Spinal cord (tissue), 10 donors: ENCODE measurements around the gene SOHLH2. TPM values are rescaled to one million over a fixed set of nuclear protein-coding genes. Genes with fewer than 3 reads are reported as not detected.

Experiments used
- DNase-seq, 6 donors: peaks; one replicate each; pipeline versions ENCODE4 v3.0.0 to v3.0.0-alpha.2; 2013 to 2015; ENCODE audit warnings: low spot score in 6 of 6, low read depth in 4 of 6
- H3K27ac ChIP-seq: one replicate; pipeline ENCODE4 v1.5.1; 2013; ENCODE audit warnings: low read depth, low read length, control low read depth
- H3K27me3 ChIP-seq: one replicate; pipeline ENCODE4 v1.6.1; 2013; ENCODE audit warnings: low read length; ENCODE audit not compliant: control insufficient read depth, insufficient read depth
- H3K36me3 ChIP-seq: one replicate; pipeline ENCODE4 v1.6.1; 2013; ENCODE audit warnings: low read length; ENCODE audit not compliant: control insufficient read depth, insufficient read depth
- H3K4me1 ChIP-seq: one replicate; pipeline ENCODE4 v1.6.1; 2013; ENCODE audit warnings: low read length; ENCODE audit not compliant: control insufficient read depth, insufficient read depth
- H3K4me3 ChIP-seq: one replicate; pipeline ENCODE4 v1.5.1; 2013; ENCODE audit warnings: low read depth, low read length, control low read depth
- H3K9me3 ChIP-seq: one replicate; pipeline ENCODE4 v1.6.1; 2013; ENCODE audit warnings: low read length; ENCODE audit not compliant: control insufficient read depth, insufficient read depth
- WGBS: methylation state at CpG from one replicate; pipeline ENCODE4 v1.1.5; 2013; ENCODE audit warnings: missing lambda C conversion rate; ENCODE audit not compliant: insufficient coverage; 5-methylcytosine and 5-hydroxymethylcytosine counted together
- polyA plus RNA-seq, 2 donors: library from polyadenylated mRNA; unstranded; fragments of 120-200 nt; gene quantifications; one replicate each; pipeline ENCODE4 v1.2.1, GENCODE V29; 2013; ENCODE audit not compliant: insufficient read length in 2 of 2
- total RNA-seq, 2 donors: library from RNA; depleted of rRNA in 1 of 2; stranded (reverse); fragments of 120-200 nt in 1 of 2; fragments of >200 nt in 1 of 2; gene quantifications; one replicate each; pipeline versions ENCODE4 v1.2.3 to v1.2.4, GENCODE V29; 2013 to 2014
- donor health status: healthy.

Gene SOHLH2
- total and polyA plus RNA-seq, 4 donors, result 0.40 to 3.2 (median 2.2) TPM

- DNase-seq, result peak in 2 of 6 donors; percentile 83 to 85
- Histone ChIP-seq H3K36me3 (no peaks in the 10 kb centered on the region), H3K27me3 (no peaks in the 10 kb centered on the region), H3K9me3 (no peaks in the 10 kb centered on the region), H3K27ac (peak overlapping the region; percentile 37), H3K4me3 (no peak overlapping the region), H3K4me1 (peaks cover 8% of the 10 kb centered on the region)
- 39% methylated on average over 6 of the region's 6 CpGs for WGBS
Measured at GRCh38 chr13:36163286-36163685, 51.1 kb downstream of the SOHLH2 start.

GRCh38 chr13:36160297-36160696 is 54.1 kb downstream of the SOHLH2 start:
- H3K9me3 ChIP-seq, result no peaks in the 10 kb centered on the region
- 93% methylated on average over 4 of the region's 4 CpGs for WGBS
- H3K27me3 ChIP-seq, result no peaks in the 10 kb centered on the region
- peaks cover 8% of the 10 kb centered on the region for H3K4me1 ChIP-seq
- H3K36me3 ChIP-seq, result no peaks in the 10 kb centered on the region
- H3K4me3 ChIP-seq, result no peak overlapping the region
- no peak overlapping the region for H3K27ac ChIP-seq
- DNase-seq, result no peak

- no peak for DNase-seq
- peaks cover 14% of the 10 kb centered on the region for H3K4me1 ChIP-seq
- H3K4me3 ChIP-seq, result no peak overlapping the region
- H3K9me3 ChIP-seq, result no peaks in the 10 kb centered on the region
- H3K27me3 ChIP-seq, result no peaks in the 10 kb centered on the region
- H3K36me3 ChIP-seq, result no peaks in the 10 kb centered on the region
- no CpG with 5 or more reads among the region's 4 CpGs for WGBS
- H3K27ac ChIP-seq, result no peak overlapping the region
Measured at GRCh38 chr13:36158611-36159010, 55.7 kb downstream of the SOHLH2 start.

- DNase-seq, result no peak
- no peaks in the 10 kb centered on the region for H3K27me3 ChIP-seq
- peaks cover 9% of the 10 kb centered on the region for H3K4me1 ChIP-seq
- no CpG with 5 or more reads among the region's 1 CpG for WGBS
- no peaks in the 10 kb centered on the region for H3K36me3 ChIP-seq
- H3K27ac ChIP-seq, result no peak overlapping the region
- H3K4me3 ChIP-seq, result no peak overlapping the region
- no peaks in the 10 kb centered on the region for H3K9me3 ChIP-seq
Measured at GRCh38 chr13:36157480-36157879, 56.9 kb downstream of the SOHLH2 start.

- H3K4me1 ChIP-seq, result peaks cover 9% of the 10 kb centered on the region
- DNase-seq, result peak in 3 of 6 donors; percentile 6 to 66 (median 46)
- no peaks in the 10 kb centered on the region for H3K36me3 ChIP-seq
- H3K9me3 ChIP-seq, result no peaks in the 10 kb centered on the region
- WGBS, result 3% methylated on average over 29 of the region's 35 CpGs
- no peak overlapping the region for H3K27ac ChIP-seq
- H3K4me3 ChIP-seq, result peak overlapping the region; percentile 35
- H3K27me3 ChIP-seq, result no peaks in the 10 kb centered on the region
Measured at GRCh38 chr13:36154567-36155291, 59.6 kb downstream of the SOHLH2 start.

- DNase-seq, result no peak
- no peaks in the 10 kb centered on the region for H3K27me3 ChIP-seq
- no peaks in the 10 kb centered on the region for H3K9me3 ChIP-seq
- no peaks in the 10 kb centered on the region for H3K36me3 ChIP-seq
- H3K4me3 ChIP-seq, result no peak overlapping the region
- 100% methylated on average over 1 of the region's 1 CpG for WGBS
- H3K4me1 ChIP-seq, result peaks cover 9% of the 10 kb centered on the region
- no peak overlapping the region for H3K27ac ChIP-seq
Measured at GRCh38 chr13:36151591-36151990, 62.8 kb downstream of the SOHLH2 start.

- Histone ChIP-seq H3K4me3 (no peak overlapping the region), H3K4me1 (no peaks in the 10 kb centered on the region), H3K27me3 (no peaks in the 10 kb centered on the region), H3K36me3 (no peaks in the 10 kb centered on the region), H3K27ac (no peak overlapping the region), H3K9me3 (no peaks in the 10 kb centered on the region)
- no peak for DNase-seq
- no CpG with 5 or more reads among the region's 1 CpG for WGBS
Measured at GRCh38 chr13:36148446-36148845, 65.9 kb downstream of the SOHLH2 start.

- 57% methylated on average over 1 of the region's 3 CpGs for WGBS
- Histone ChIP-seq H3K9me3 (no peaks in the 10 kb centered on the region), H3K36me3 (no peaks in the 10 kb centered on the region), H3K4me3 (no peak overlapping the region), H3K4me1 (no peaks in the 10 kb centered on the region), H3K27me3 (no peaks in the 10 kb centered on the region), H3K27ac (no peak overlapping the region)
- no peak for DNase-seq
Measured at GRCh38 chr13:36147330-36147729, 67.0 kb downstream of the SOHLH2 start.

GRCh38 chr13:36146511-36147269 is 67.7 kb downstream of the SOHLH2 start:
- no CpG with 5 or more reads among the region's 4 CpGs for WGBS
- H3K4me3 ChIP-seq, result no peak overlapping the region
- no peaks in the 10 kb centered on the region for H3K4me1 ChIP-seq
- H3K27me3 ChIP-seq, result no peaks in the 10 kb centered on the region
- H3K36me3 ChIP-seq, result no peaks in the 10 kb centered on the region
- no peaks in the 10 kb centered on the region for H3K9me3 ChIP-seq
- H3K27ac ChIP-seq, result no peak overlapping the region
- no peak for DNase-seq

GRCh38 chr13:36143738-36144137 is 70.6 kb downstream of the SOHLH2 start:
- Histone ChIP-seq H3K4me1 (no peaks in the 10 kb centered on the region), H3K27me3 (no peaks in the 10 kb centered on the region), H3K4me3 (no peak overlapping the region), H3K36me3 (no peaks in the 10 kb centered on the region), H3K27ac (no peak overlapping the region), H3K9me3 (no peaks in the 10 kb centered on the region)
- no CpG with 5 or more reads among the region's 2 CpGs for WGBS
- no peak for DNase-seq
